8988T (cell line): ENCODE data around the gene DHDH.

Source experiments
- DNase-seq: peaks from one replicate; pipeline ENCODE4 v3.0.0; 2011

DHDH gene

DNA sequence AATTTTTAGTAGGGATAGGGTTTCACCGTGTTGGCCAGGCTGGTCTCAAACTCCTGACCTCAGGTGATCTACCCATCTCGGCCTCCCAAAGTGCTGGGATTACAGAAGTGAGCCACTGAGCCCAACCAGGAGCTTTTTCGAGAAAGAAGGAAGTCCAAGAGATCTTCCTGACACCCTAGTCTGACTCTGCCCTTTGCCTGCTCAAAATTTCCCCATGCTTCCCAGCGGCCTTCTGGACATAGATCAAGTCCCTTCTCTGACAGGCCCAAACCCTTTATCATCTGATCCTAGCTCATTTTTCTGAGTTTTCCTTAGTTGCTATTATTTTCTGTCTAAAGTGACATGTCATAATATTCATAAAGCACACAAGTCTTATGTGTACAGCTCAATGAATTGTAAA is 19.6 kb downstream of the DHDH start:
- DNase-seq = no peak

- DNase-seq = no peak
These were observed 20.6 kb downstream of the DHDH start for GRCh38 chr19:48953990-48954594.

GRCh38 chr19:48954595-48955307 is 21.3 kb downstream of the DHDH start, which contains the start of gene BAX:
BAX (plus strand) TSS chr19:48954875; CDS start chr19:48954929, 54 bp downstream.
- peak; percentile 86 for DNase-seq

DNA sequence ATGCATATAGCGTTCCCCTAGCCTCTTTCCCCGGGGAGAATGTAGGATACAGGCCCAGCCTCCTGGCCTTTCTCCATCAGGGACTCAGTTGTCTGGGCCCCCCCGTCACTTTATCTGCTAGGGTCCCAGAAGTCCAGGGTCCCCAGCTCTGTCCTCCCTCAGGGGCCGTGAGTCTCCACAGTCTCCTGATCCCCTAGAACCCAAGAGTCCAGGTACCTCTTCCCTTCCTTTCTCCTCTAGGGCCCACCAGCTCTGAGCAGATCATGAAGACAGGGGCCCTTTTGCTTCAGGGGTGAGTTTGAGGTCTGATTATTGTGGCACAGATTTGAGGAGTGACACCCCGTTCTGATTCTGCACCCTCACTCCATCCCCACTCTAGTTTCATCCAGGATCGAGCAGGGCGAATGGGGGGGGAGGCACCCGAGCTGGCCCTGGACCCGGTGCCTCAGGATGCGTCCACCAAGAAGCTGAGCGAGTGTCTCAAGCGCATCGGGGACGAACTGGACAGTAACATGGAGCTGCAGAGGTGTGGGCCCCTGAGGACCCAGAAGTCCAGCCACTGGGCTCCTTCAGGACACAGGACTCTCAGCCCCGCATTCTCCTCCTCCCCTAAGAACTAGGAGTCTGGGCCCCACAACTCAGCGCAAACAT is 21.9 kb downstream of the DHDH start:
- no peak for DNase-seq

DNA sequence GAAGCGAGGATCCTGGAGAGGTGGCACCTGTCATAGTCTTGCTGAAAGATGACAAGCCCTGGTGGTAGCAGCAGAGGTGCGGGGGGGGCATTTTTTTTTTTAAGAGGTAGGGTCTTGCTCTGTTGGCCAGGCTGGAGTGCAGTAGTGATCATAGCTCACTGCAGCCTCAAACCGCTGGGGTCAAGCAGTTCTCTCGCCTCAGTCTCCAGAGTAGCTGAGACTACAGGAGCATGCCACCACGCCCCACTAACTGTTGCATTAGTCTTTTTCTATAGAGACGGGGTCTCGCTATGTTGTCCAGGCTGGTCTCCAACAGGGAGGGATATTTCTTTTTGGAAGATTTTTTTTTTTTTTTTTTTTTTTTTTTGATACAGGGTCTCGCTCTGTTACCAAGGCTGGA is 24.5 kb downstream of the DHDH start:
- DNase-seq = no peak

DNA sequence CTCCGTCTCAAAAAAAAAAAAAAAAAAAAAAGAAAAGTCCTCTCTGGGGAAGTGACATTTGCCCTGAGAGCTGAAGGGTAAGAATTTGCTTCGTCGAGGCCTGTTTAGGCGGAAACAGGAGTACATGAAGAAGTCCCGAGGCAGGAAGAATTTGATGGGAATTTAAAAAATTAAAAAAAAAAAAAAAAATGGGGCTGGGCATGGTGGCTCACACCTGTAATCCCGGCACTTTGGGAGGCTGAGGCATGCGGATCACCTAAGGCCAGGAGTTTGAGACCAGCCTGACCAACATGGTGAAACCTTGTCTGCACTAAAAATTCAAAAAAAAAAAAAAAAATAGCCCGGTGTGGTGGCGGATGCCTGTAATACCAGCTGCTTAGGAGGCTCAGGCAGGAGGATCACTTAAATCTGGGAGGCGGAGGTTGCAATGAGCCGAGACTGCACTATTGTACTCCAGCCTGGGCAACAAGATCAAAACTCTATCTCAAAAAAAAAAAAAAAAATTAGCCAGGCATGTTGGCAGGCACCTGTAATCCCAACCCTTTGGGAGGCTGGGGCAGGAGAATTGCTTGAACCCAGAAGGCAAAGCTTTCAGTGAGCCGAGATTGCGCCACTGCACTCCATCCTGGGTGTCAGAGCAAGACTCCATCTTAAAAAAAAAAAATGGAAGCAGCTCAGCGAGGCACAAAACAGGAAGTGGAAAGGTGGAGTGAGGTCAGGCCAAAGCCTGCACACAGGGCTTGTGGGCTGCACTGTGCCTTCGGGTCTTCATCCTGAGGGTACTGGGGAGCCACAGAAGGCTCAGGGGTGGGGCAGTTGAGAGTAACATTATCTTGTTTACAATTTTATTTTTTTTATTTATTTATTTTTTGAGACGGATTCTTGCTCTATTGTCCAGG is 26.1 kb downstream of the DHDH start:
- DNase-seq = no peak

GRCh38 chr19:48961051-48961649 is 27.7 kb downstream of the DHDH start:
- no peak for DNase-seq

- no peak for DNase-seq
These were observed 28.2 kb downstream of the DHDH start for GRCh38 chr19:48961673-48962028.

GRCh38 chr19:48962029-48962848 is 28.7 kb downstream of the DHDH start:
- no peak for DNase-seq

DNA sequence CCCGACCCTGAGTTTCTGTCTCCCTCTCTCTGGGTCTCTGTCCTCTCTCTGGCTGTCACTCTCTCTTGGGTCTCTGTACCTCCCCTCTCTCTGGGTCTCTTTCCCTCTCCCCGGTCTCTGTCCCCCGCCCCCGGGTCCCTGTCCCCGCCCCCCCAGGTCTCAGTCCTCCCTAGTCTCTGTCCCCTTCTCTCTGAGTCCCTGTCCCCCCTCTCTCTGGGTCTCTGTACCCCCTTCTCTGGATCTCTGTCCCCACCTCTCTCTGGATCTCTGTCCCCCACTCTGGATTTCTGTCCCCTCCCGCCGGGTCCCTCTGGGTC is 29.3 kb downstream of the DHDH start:
- no peak for DNase-seq

DNA sequence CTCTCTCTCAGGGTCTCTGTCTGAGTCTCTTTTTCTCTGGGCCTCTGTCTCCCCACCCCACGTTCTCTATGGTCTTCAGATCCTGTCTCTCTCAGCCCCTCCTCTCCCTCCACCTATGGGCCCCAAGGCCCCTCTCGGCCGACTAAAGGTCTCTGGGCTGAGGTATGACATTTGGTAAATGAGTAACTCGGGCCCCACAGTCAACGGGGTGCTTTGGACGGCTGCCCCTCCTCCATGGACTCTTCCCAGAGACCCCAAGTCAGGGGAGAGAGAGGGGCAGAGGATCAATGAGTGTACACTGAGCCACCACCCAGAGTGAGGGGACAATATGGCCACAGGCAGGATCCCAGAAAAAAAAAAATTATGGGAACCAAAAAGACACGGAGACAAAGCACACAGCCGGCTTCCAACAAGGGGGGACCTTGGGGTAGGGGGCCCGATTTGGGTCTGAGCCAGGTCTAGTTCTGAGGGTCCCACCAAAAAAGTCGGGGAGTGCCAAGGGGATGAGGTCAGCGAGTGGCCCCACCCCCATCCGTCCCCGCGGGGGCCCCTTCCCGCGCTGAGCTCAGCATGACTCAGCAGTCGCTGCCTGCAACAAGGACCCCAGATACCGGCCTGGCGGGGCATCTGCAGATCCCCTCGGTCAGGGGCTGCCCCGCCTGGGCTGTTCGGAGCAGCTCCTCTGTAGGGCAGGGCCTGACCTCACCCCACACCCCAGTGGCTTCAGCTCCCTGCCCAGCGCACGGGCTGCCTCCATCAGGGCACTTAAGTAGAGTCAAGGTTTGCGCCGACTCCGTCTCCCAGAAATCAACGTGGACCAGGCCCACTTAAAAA is 30.1 kb downstream of the DHDH start:
- no peak for DNase-seq

- DNase-seq = no peak
These were observed 30.9 kb downstream of the DHDH start for GRCh38 chr19:48964205-48965039.

DNA sequence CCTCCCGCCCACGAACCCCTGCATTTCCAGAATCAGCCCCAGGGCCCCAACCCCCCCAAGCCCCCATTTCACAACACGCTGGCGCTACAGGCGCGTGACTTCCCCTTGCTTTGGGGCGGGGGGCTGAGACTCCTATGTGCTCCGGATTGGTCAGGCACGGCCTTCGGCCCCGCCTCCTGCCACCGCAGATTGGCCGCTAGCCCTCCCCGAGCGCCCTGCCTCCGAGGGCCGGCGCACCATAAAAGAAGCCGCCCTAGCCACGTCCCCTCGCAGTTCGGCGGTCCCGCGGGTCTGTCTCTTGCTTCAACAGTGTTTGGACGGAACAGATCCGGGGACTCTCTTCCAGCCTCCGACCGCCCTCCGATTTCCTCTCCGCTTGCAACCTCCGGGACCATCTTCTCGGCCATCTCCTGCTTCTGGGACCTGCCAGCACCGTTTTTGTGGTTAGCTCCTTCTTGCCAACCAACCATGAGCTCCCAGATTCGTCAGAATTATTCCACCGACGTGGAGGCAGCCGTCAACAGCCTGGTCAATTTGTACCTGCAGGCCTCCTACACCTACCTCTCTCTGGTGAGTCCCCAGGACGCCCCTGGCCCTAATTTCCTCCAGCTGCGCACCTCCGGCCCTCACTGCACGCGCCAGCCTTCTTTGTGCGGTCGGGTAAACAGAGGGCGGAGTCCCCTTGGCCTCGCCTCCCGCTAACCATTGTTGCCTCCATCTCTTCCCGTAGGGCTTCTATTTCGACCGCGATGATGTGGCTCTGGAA is 31.7 kb downstream of the DHDH start, which contains the start of gene FTL:
Gene FTL (plus strand): TSS at position 270 of the 766 bp plus-strand sequence. CDS start 199 bp downstream, at position 469.
- peak; percentile 92 for DNase-seq

DNA sequence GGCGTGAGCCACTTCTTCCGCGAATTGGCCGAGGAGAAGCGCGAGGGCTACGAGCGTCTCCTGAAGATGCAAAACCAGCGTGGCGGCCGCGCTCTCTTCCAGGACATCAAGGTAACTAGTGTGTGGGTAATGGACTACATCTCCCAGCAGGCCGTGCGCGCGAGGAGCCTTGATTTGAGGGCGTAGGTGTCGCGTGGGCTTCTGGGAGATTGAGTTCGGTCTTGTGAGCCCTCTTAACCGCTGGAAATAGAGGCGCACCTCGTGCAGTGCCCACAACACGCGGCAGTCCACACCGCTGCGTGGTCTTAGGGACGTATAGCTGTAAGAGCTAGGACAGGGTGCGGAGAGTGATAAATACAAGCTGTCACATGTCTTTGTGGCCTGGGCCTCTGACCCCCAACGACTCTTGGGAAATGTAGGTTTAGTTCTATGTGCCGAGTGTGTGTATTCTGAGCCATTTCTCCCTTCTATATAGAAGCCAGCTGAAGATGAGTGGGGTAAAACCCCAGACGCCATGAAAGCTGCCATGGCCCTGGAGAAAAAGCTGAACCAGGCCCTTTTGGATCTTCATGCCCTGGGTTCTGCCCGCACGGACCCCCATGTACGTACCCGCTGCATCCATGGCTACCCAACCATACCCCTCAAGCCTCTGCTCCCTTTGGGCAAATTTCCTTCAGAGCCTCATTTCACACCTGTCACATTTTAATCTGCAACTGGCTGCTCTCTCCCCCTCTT is 32.5 kb downstream of the DHDH start:
- DNase-seq = no peak

- no peak for DNase-seq
These were observed 33.2 kb downstream of the DHDH start for GRCh38 chr19:48966541-48967345.

GRCh38 chr19:48967346-48968178 is 34.1 kb downstream of the DHDH start:
- DNase-seq = no peak
